ENCODE results near the gene SORBS1. TPM values are rescaled to one million over a fixed set of nuclear protein-coding genes. Genes with fewer than 3 reads are reported as not detected.

SORBS1 gene
- total RNA-seq, 1 donor from 2014 or later: 5.1 TPM

- DNase-seq (ENCODE audit: low read depth) (peak; percentile 70), FAIRE-seq (no peak)
- no peaks in the 10 kb centered on the region for H3K79me2 ChIP-seq (ENCODE audit: insufficient read depth, low read length)
- H3K9ac ChIP-seq (ENCODE audit: low read length): no peak overlapping the region
- Mint-ChIP-seq H3K36me3 (ENCODE audit: low read depth, unreplicated experiment) (peaks cover 2% of the 10 kb centered on the region), H3K4me3 (ENCODE audit: unreplicated experiment) (no peak overlapping the region), H3K27ac (ENCODE audit: unreplicated experiment) (no peak overlapping the region), H3K4me1 (ENCODE audit: low read depth, unreplicated experiment) (peaks cover 14% of the 10 kb centered on the region), H3K27me3 (ENCODE audit: low read depth, unreplicated experiment) (peaks cover 7% of the 10 kb centered on the region), H3K9me3 (ENCODE audit: unreplicated experiment) (no peaks in the 10 kb centered on the region)
- H4K20me1 ChIP-seq (ENCODE audit: insufficient read depth, low read length): no peaks in the 10 kb centered on the region
- H3K27ac ChIP-seq (ENCODE audit: low read depth, low read length): no peak overlapping the region
- no peak overlapping the region for H3K4me2 ChIP-seq (ENCODE audit: low read length)
- no peak overlapping the region for H3K4me3 ChIP-seq (ENCODE audit: insufficient read depth, low read depth, low read length)
- TF ChIP-seq EZH2 (IDR thresholded peaks at IDR 0.05; ENCODE audit: insufficient read depth, low read length): no peak
- no peak for TF ChIP-seq CTCF (IDR thresholded peaks at IDR 0.05; ENCODE audit: insufficient read depth, low read depth, low read length)
- peaks cover 2% of the 10 kb centered on the region for H3K27me3 ChIP-seq (ENCODE audit: insufficient read depth, low read length)
- H3K9me3 ChIP-seq (ENCODE audit: insufficient read depth, low read depth, low read length): no peaks in the 10 kb centered on the region
- H2AFZ ChIP-seq (ENCODE audit: low read depth, low read length): no peak overlapping the region
- peaks cover 10% of the 10 kb centered on the region for H3K4me1 ChIP-seq (ENCODE audit: insufficient read depth, low read length)
- no peaks in the 10 kb centered on the region for H3K36me3 ChIP-seq (ENCODE audit: insufficient read depth, low read length)
Observed at GRCh38 chr10:95440756-95441546, 120.2 kb downstream of the SORBS1 start.

GRCh38 chr10:95440038-95440725 is 121.0 kb downstream of the SORBS1 start:
- Histone ChIP-seq H3K27me3 (ENCODE audit: insufficient read depth, low read length) (peaks cover 2% of the 10 kb centered on the region), H3K9ac (ENCODE audit: low read length) (no peak overlapping the region), H3K4me3 (ENCODE audit: insufficient read depth, low read depth, low read length) (no peak overlapping the region), H2AFZ (ENCODE audit: low read depth, low read length) (no peak overlapping the region), H3K4me1 (ENCODE audit: insufficient read depth, low read length) (peaks cover 4% of the 10 kb centered on the region), H4K20me1 (ENCODE audit: insufficient read depth, low read length) (no peaks in the 10 kb centered on the region), H3K36me3 (ENCODE audit: insufficient read depth, low read length) (no peaks in the 10 kb centered on the region), H3K9me3 (ENCODE audit: insufficient read depth, low read depth, low read length) (no peaks in the 10 kb centered on the region), H3K27ac (ENCODE audit: low read depth, low read length) (no peak overlapping the region), H3K79me2 (ENCODE audit: insufficient read depth, low read length) (no peaks in the 10 kb centered on the region), H3K4me2 (ENCODE audit: low read length) (no peak overlapping the region)
- Mint-ChIP-seq H3K9me3 (ENCODE audit: unreplicated experiment) (no peaks in the 10 kb centered on the region), H3K27ac (ENCODE audit: unreplicated experiment) (no peak overlapping the region), H3K27me3 (ENCODE audit: low read depth, unreplicated experiment) (peaks cover 7% of the 10 kb centered on the region), H3K36me3 (ENCODE audit: low read depth, unreplicated experiment) (peaks cover 4% of the 10 kb centered on the region), H3K4me1 (ENCODE audit: low read depth, unreplicated experiment) (peaks cover 9% of the 10 kb centered on the region), H3K4me3 (ENCODE audit: unreplicated experiment) (no peak overlapping the region)
- TF ChIP-seq CTCF (IDR thresholded peaks at IDR 0.05; ENCODE audit: insufficient read depth, low read depth, low read length) (no peak), EZH2 (IDR thresholded peaks at IDR 0.05; ENCODE audit: insufficient read depth, low read length) (no peak)
- FAIRE-seq: no peak
- no peak for DNase-seq (ENCODE audit: low read depth)

Measured in astrocyte (in vitro differentiated cells and primary cell).